Measurements from ENCODE around the gene TP53TG5. TPM values are rescaled to one million over a fixed set of nuclear protein-coding genes. Genes with fewer than 3 reads are reported as not detected.

TP53TG5 gene
- total and polyA plus RNA-seq, 2 of the 8 experiments (the other 6 are each of a cell fraction or from before 2014, with no cell fraction given), result not detected

DNA sequence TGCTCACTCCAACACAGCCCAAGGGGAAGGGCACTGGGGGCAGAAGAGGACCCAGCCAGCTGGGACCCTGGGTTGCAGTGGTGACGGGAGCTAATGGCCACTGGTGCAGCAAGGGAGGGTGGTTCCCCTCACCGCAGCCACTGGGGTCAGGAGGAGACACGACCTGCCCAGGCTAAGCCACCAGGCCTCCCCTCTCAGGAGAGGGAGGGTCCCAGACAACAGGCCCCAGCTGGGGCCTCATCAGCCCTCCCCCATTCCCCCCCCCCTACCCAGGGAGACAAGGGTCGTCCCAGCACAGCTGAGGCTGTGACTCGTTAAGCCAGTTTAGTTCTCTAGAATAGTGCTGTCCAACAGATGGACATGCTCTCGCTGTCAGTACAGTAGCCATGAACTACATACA lies 52.8 kb downstream of the TP53TG5 start:
- H3K36me3 ChIP-seq (ENCODE audit: control insufficient read depth in 2 of 4, insufficient read depth in 4 of 4, low read length in 3 of 4), result peaks cover 7 to 36% (median 28%) of the 10 kb centered on the region in 4 experiments
- no peak overlapping the region for H3K23ac ChIP-seq (ENCODE audit: insufficient read length)
- no peak overlapping the region for H3K27ac ChIP-seq (ENCODE audit: low read depth, low read length)
- no peak overlapping the region for H2AFZ ChIP-seq (ENCODE audit: low read length)
- no peak overlapping the region for H2BK20ac ChIP-seq (ENCODE audit: low read length)
- H3K18ac ChIP-seq (ENCODE audit: extremely low read depth, low read length), result no peak overlapping the region
- H3K56ac ChIP-seq (replicated peaks; ENCODE audit: insufficient read length, low read depth, low read length), result no peak overlapping the region
- H3K27me3 ChIP-seq (replicated peaks in 1 of 4; ENCODE audit: control insufficient read depth in 3 of 4, extremely low read depth in 1 of 4, insufficient read depth in 3 of 4, low read length in 3 of 4), result no peaks in the 10 kb centered on the region
- POLR2A ChIA-PET (ENCODE audit: partially characterized antibody), result interaction anchor here (0.8 to 2.9 kb wide), 3 partner anchors 10 to 22 kb away, joined by 4 to 11 read pairs (median 7); partner anchors contain the start of gene SDC4
- no peak overlapping the region for H2BK120ac ChIP-seq (replicated peaks; ENCODE audit: low read depth, low read length)
- H3K79me2 ChIP-seq (ENCODE audit: control insufficient read depth in 1 of 2, insufficient read depth in 2 of 2, low read length in 2 of 2), result no peaks in the 10 kb centered on the region
- H2AK5ac ChIP-seq (ENCODE audit: low read depth, low read length), result no peak overlapping the region
- WGBS, 2 experiments (ENCODE audit: extremely low coverage in 1 of 2, insufficient coverage in 1 of 2, insufficient read length in 1 of 2, insufficient replicate concordance in 2 of 2, low coverage in 1 of 2, low lambda C conversion rate in 2 of 2, missing lambda C conversion rate in 1 of 2), result 86% methylated on average over 5 of the region's 6 CpGs; no CpG with 5 or more reads in 1 of the 2 experiments
- no peak overlapping the region for H4K91ac ChIP-seq (replicated peaks; ENCODE audit: insufficient read length, low read length)
- no peak overlapping the region for H3K4ac ChIP-seq (replicated peaks; ENCODE audit: insufficient read length, low read depth, low read length)
- no peak overlapping the region for H4K5ac ChIP-seq (ENCODE audit: insufficient read length, low read depth, low read length)
- H3K79me1 ChIP-seq (ENCODE audit: low read depth, low read length), result no peaks in the 10 kb centered on the region
- H3K14ac ChIP-seq (ENCODE audit: insufficient read length), result no peak overlapping the region
- no peak for DNase-seq (ENCODE audit: low read depth in 1 of 2, low spot score in 2 of 2)
- no peaks in the 10 kb centered on the region for H3K9me3 ChIP-seq (ENCODE audit: insufficient read depth in 2 of 2, low read depth in 1 of 2, low read length in 1 of 2)
- no peak overlapping the region for H2BK5ac ChIP-seq (ENCODE audit: low read depth, low read length)
- H4K8ac ChIP-seq (ENCODE audit: extremely low read depth, insufficient read depth, low read length), result no peak overlapping the region
- H3K23me2 ChIP-seq (ENCODE audit: low read depth, low read length), result no peaks in the 10 kb centered on the region
- H3K9ac ChIP-seq (replicated peaks in 1 of 4; ENCODE audit: extremely low read depth in 1 of 4, low read depth in 3 of 4, low read length in 3 of 4), result no peak overlapping the region
- no peak for FAIRE-seq
- no peaks in the 10 kb centered on the region; a peak in 1 of 7 replicates for H3K4me1 ChIP-seq (replicated peaks in 1 of 4; ENCODE audit: control insufficient read depth in 3 of 4, insufficient read depth in 4 of 4, low read length in 3 of 4)
- H2BK15ac ChIP-seq (ENCODE audit: low read length), result no peak overlapping the region
- no peak overlapping the region for H3K4me3 ChIP-seq (ENCODE audit: extremely low read depth in 1 of 4, insufficient read depth in 2 of 4, low read depth in 3 of 4, low read length in 4 of 4)
- no peak overlapping the region for H2BK12ac ChIP-seq (ENCODE audit: low read depth, low read length)
- CTCF ChIA-PET (ENCODE audit: partially characterized antibody), result interaction anchor here (0.5 to 13.3 kb wide), 5 partner anchors 10 to 402 kb away, joined by 3 to 156 read pairs (median 9); partner anchors contain the start of gene TP53TG5
- H4K20me1 ChIP-seq (replicated peaks in 1 of 2; ENCODE audit: control insufficient read depth in 1 of 2, insufficient read depth in 2 of 2, low read length in 2 of 2), result peaks cover 1 to 4% of the 10 kb centered on the region in 2 experiments
- no peak overlapping the region for H3K4me2 ChIP-seq (ENCODE audit: insufficient read depth in 1 of 2, low read depth in 2 of 2, low read length in 2 of 2)
- no peak for TF ChIP-seq SIN3A (conservative IDR thresholded peaks at IDR 0.05 in 1 of 2, IDR thresholded peaks at IDR 0.05 in 1 of 2; ENCODE audit: low read depth in 1 of 2, low read length in 2 of 2)
- TF ChIP-seq, protein P1, sequence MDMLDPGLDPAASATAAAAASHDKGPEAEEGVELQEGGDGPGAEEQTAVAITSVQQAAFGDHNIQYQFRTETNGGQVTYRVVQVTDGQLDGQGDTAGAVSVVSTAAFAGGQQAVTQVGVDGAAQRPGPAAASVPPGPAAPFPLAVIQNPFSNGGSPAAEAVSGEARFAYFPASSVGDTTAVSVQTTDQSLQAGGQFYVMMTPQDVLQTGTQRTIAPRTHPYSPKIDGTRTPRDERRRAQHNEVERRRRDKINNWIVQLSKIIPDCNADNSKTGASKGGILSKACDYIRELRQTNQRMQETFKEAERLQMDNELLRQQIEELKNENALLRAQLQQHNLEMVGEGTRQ (IDR thresholded peaks at IDR 0.05; ENCODE audit: low read length), result no peak
- TF ChIP-seq KDM5A (IDR thresholded peaks at IDR 0.05; ENCODE audit: low read length), result no peak
- TF ChIP-seq CBX5 (IDR thresholded peaks at IDR 0.05; ENCODE audit: low read depth, low read length), result no peak
- TF ChIP-seq NANOG (IDR thresholded peaks at IDR 0.05; ENCODE audit: insufficient read depth, low read depth, low read length, poor library complexity, severe bottlenecking), result no peak
- TF ChIP-seq POLR2AphosphoS5 (IDR thresholded peaks at IDR 0.05; ENCODE audit: low read depth, low read length), result no peak
- TF ChIP-seq SUZ12 (IDR thresholded peaks at IDR 0.05; ENCODE audit: low read length), result no peak
- TF ChIP-seq, protein P2, sequence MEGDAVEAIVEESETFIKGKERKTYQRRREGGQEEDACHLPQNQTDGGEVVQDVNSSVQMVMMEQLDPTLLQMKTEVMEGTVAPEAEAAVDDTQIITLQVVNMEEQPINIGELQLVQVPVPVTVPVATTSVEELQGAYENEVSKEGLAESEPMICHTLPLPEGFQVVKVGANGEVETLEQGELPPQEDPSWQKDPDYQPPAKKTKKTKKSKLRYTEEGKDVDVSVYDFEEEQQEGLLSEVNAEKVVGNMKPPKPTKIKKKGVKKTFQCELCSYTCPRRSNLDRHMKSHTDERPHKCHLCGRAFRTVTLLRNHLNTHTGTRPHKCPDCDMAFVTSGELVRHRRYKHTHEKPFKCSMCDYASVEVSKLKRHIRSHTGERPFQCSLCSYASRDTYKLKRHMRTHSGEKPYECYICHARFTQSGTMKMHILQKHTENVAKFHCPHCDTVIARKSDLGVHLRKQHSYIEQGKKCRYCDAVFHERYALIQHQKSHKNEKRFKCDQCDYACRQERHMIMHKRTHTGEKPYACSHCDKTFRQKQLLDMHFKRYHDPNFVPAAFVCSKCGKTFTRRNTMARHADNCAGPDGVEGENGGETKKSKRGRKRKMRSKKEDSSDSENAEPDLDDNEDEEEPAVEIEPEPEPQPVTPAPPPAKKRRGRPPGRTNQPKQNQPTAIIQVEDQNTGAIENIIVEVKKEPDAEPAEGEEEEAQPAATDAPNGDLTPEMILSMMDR (IDR thresholded peaks at IDR 0.05; ENCODE audit: control extremely low read depth in 1 of 3, insufficient read depth in 1 of 3, low read depth in 1 of 3, low read length in 3 of 3), result no peak
- TF ChIP-seq HDAC2 (IDR thresholded peaks at IDR 0.05; ENCODE audit: borderline replicate concordance in 1 of 2, low read depth in 2 of 2, low read length in 2 of 2), result no peak

Measured in H1 (cell line).